GM23338 (cell line): ENCODE data around the gene PKNOX2.

Source experiments
- CTCF ChIP-seq, 2 experiments: fragments of 200-600 bp in 1 of 2; sonication (generic) in 1 of 2; conservative IDR thresholded peaks; 2 replicates each; pipeline versions ENCODE4 v1.5.1 to v1.6.1; 2016 to 2017; ENCODE audit warnings: antibody characterized with exemption in 2 of 2, low read depth in 2 of 2, mild to moderate bottlenecking in 2 of 2, moderate library complexity in 1 of 2
- ETS1 ChIP-seq: IDR thresholded peaks from 2 replicates; pipeline ENCODE4 v1.6.1; 2016; ENCODE audit warnings: antibody characterized with exemption
- EZH2 ChIP-seq: fragments of 200-600 bp; sonication (generic); IDR thresholded peaks from one replicate; pipeline ENCODE4 v1.8.0; 2017; ENCODE audit warnings: antibody characterized with exemption, mild to moderate bottlenecking, low read depth; ENCODE audit not compliant: unreplicated experiment
- EZH2phosphoT487 ChIP-seq: fragments of 200-600 bp; sonication (generic); IDR thresholded peaks from one replicate; pipeline ENCODE4 v1.8.1; 2018; ENCODE audit warnings: antibody characterized with exemption; ENCODE audit not compliant: unreplicated experiment
- JUNB ChIP-seq: IDR thresholded peaks from one replicate; pipeline ENCODE4 v1.6.1; 2016; ENCODE audit warnings: antibody characterized with exemption; ENCODE audit not compliant: unreplicated experiment
- POLR2AphosphoS5 ChIP-seq: IDR thresholded peaks from 2 replicates; pipeline ENCODE4 v1.6.1; 2016; ENCODE audit warnings: antibody characterized with exemption, low read depth
- REST ChIP-seq: IDR thresholded peaks from one replicate; pipeline ENCODE4 v1.6.1; 2018; ENCODE audit warnings: antibody characterized with exemption; ENCODE audit not compliant: unreplicated experiment
- ZNF114 ChIP-seq: fragments of 250-450 bp; sonication (Bioruptor Pico); IDR thresholded peaks from 2 replicates; pipeline ENCODE4 v1.5.0; 2020; ENCODE audit warnings: mild to moderate bottlenecking, moderate library complexity

- TF ChIP-seq CTCF (conservative IDR thresholded peaks at IDR 0.05; ENCODE audit: low read depth in 2 of 2) (no peak), ZNF114 (no peak), REST (no peak), POLR2AphosphoS5 (no peak), JUNB (no peak), ETS1 (no peak), EZH2phosphoT487 (no peak), EZH2 (no peak)
Measured at GRCh38 chr11:125317416-125317815, 152.9 kb downstream of the PKNOX2 start.
